Thoracic aorta (tissue), 2 donors: ENCODE data around the gene BPI. TPM values are rescaled to one million over a fixed set of nuclear protein-coding genes. Genes with fewer than 3 reads are reported as not detected.

ENCODE experiments used
- ATAC-seq: fragments of 150-250 bp; one replicate; pipeline ENCODE4 v1.8.0; 2017; ENCODE audit warnings: low read depth; ENCODE audit not compliant: insufficient number of reproducible peaks, low FRiP score
- DNase-seq: peaks from one replicate; pipeline ENCODE4 v3.0.0-alpha.2; 2020; ENCODE audit warnings: low spot score
- H3K27ac ChIP-seq, 2 donors: fragments of 200-600 bp; sonication (generic); 1 replicate in 1 of 2; 2 replicates in 1 of 2; pipeline ENCODE4 v1.5.1; 2016; ENCODE audit warnings: mild to moderate bottlenecking in 2 of 2, moderate library complexity in 2 of 2
- H3K27me3 ChIP-seq: fragments of 200-600 bp; sonication (generic); replicated peaks from 2 replicates; pipeline ENCODE4 v1.6.0; 2016; ENCODE audit warnings: mild to moderate bottlenecking; ENCODE audit not compliant: insufficient read depth
- H3K36me3 ChIP-seq: fragments of 200-600 bp; sonication (generic); one replicate; pipeline ENCODE4 v1.5.1; 2016
- H3K4me1 ChIP-seq, 2 donors: fragments of 200-600 bp; sonication (generic); 1 replicate in 1 of 2; 2 replicates in 1 of 2; pipeline versions ENCODE4 v1.5.1 to v1.6.0; 2016; ENCODE audit warnings: low read depth in 2 of 2, mild to moderate bottlenecking in 1 of 2; ENCODE audit not compliant: control insufficient read depth in 1 of 2
- H3K4me3 ChIP-seq: fragments of 200-600 bp; sonication (generic); 2 replicates; pipeline ENCODE4 v1.5.1; 2016; ENCODE audit warnings: mild to moderate bottlenecking
- H3K9me3 ChIP-seq: fragments of 200-600 bp; sonication (generic); 2 replicates; pipeline ENCODE4 v1.5.1; 2016
- total RNA-seq, 2 donors: library from RNA; depleted of rRNA; stranded (reverse); fragments of >200 nt; gene quantifications; one replicate each; pipeline versions ENCODE4 v1.1.0 to v1.2.3, GENCODE V29; 2016
- TF ChIP-seq, protein P1 (sequence below): fragments of 200-600 bp; sonication (generic); IDR thresholded peaks from one replicate; pipeline ENCODE4 v1.5.1; 2019; ENCODE audit warnings: antibody characterized with exemption

The BPI gene
- total RNA-seq, 2 donors from 2014 or later = 0.35 to 4.1 TPM

DNA sequence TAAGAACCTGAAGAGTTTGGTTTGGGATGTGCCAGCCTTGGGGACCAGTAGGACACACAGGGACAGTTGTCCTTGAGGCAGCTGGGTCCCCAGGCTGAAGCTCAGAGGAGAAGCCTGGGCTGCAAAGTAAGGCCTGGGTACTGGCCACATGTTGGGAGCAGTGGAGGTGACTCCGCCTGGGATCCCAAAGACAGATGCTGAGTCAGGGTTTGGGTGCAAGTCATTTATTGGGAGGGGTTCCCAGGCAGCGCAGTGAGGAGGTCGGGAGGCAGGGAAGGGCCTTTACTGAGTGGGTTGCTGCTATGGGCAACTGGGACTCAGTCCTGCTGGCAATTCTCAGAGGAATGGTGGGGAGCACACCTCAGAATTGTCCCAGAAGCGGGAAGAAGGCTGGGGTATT is 12.4 kb downstream of the BPI start:
- no peaks in the 10 kb centered on the region for H3K9me3 ChIP-seq
- H3K27ac ChIP-seq = no peak overlapping the region
- ATAC-seq (no peak), DNase-seq (no peak)
- no peaks in the 10 kb centered on the region for H3K4me1 ChIP-seq
- no peaks in the 10 kb centered on the region for H3K27me3 ChIP-seq
- H3K36me3 ChIP-seq = no peaks in the 10 kb centered on the region
- H3K4me3 ChIP-seq = no peak overlapping the region
- TF ChIP-seq, protein P1, sequence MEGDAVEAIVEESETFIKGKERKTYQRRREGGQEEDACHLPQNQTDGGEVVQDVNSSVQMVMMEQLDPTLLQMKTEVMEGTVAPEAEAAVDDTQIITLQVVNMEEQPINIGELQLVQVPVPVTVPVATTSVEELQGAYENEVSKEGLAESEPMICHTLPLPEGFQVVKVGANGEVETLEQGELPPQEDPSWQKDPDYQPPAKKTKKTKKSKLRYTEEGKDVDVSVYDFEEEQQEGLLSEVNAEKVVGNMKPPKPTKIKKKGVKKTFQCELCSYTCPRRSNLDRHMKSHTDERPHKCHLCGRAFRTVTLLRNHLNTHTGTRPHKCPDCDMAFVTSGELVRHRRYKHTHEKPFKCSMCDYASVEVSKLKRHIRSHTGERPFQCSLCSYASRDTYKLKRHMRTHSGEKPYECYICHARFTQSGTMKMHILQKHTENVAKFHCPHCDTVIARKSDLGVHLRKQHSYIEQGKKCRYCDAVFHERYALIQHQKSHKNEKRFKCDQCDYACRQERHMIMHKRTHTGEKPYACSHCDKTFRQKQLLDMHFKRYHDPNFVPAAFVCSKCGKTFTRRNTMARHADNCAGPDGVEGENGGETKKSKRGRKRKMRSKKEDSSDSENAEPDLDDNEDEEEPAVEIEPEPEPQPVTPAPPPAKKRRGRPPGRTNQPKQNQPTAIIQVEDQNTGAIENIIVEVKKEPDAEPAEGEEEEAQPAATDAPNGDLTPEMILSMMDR = no peak

DNA sequence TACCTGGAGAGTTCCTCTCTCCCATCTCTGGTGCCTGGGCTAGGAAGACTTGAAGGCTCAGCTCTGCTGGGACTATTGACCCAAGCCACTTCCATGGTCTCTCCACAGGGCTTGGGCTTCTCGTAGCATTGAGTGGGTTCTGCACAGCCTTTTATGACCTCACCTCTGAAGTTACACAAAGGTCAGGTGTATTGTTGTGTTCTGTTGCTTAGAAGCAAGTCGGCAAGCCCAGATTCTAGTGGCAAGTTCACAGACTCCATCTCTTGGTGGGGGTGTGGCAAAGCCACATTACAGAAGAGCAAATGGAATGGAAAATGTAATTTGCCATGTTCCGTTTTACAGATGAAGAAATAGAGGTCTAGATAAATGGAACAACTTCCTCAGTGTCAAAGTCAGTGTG is 13.5 kb downstream of the BPI start:
- ATAC-seq (no peak), DNase-seq (no peak)
- no peaks in the 10 kb centered on the region for H3K4me1 ChIP-seq
- H3K36me3 ChIP-seq = no peaks in the 10 kb centered on the region
- no peaks in the 10 kb centered on the region for H3K9me3 ChIP-seq
- TF ChIP-seq, protein P1 = no peak
- no peaks in the 10 kb centered on the region for H3K27me3 ChIP-seq
- H3K4me3 ChIP-seq = no peak overlapping the region
- H3K27ac ChIP-seq = no peak overlapping the region

DNA sequence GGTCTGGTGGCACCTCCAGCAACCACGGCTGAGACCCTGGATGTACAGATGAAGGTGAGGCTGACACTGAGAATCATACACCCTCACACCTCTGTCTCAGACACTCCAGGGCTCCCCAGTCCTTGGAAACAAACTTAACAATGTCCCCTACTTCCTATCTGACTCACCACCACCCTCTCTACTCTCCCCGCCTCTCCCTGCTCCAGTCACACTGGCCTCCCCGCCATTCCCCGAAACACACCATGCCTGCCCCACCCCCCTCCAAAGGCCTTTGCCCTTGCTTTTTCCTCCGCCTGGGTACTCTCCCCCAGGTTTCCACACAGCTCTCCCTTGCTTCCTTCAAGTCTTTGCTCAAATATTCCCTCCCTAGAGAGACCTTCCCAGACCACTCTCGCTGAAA is 16.3 kb downstream of the BPI start:
- H3K27ac ChIP-seq = no peak overlapping the region
- DNase-seq (no peak), ATAC-seq (no peak)
- no peaks in the 10 kb centered on the region for H3K36me3 ChIP-seq
- TF ChIP-seq, protein P1 = no peak
- H3K27me3 ChIP-seq = no peaks in the 10 kb centered on the region
- no peaks in the 10 kb centered on the region for H3K9me3 ChIP-seq
- no peak overlapping the region for H3K4me3 ChIP-seq
- H3K4me1 ChIP-seq = no peaks in the 10 kb centered on the region

DNA sequence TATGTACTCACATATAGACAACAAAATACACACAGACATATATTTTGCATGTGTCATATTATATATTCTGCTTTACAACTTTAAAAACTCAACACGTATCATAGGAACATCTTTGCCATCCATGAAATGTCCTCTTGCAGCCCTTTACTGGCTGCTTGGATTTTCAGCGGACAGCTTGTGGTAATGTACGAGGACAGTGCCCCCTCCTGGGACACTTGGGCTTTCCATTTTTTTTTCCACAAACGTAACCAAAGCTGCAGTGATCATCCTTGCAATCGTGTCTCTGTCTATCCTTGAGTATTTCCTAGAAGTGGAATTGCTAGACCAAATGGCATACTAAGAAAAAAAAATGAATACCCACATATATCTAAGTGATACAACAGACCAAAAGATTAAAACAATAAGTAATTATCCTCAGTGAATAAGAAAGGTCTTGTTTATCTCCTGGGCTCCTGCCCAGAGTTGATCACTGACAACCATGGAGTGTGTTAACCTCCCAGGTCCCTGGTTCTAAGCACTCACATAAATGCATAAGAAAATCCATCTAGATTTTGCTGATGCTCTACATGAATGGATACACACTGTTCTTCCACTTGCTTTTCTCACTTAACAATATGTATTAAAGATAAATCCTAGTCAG is 18.1 kb downstream of the BPI start:
- H3K27ac ChIP-seq = no peak overlapping the region
- H3K4me1 ChIP-seq = no peaks in the 10 kb centered on the region
- DNase-seq (no peak), ATAC-seq (no peak)
- no peaks in the 10 kb centered on the region for H3K27me3 ChIP-seq
- H3K36me3 ChIP-seq = no peaks in the 10 kb centered on the region
- no peaks in the 10 kb centered on the region for H3K9me3 ChIP-seq
- H3K4me3 ChIP-seq = no peak overlapping the region
- TF ChIP-seq, protein P1 = peak; percentile 73

DNA sequence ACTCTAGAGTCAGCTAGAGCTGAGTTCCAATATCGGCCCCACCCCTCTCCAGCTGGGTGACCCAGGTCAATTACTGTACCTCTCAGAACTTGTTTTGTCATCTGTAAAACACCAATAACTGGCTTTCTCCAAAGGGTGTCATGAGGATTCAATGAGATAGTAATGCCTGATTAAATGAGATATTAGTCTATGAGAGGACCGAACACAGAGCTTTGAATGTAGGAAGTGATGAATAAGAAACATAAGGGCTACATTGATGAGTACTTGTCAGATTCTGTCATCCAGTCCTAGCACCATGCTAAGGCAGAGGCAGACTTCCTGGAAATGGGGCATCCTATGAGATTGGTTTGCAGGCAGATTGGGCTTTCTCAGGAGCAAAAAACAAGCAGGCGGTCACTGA is 20.2 kb downstream of the BPI start:
- no peak for DNase-seq
- no peak for ATAC-seq
- H3K27ac ChIP-seq = no peak overlapping the region
- TF ChIP-seq, protein P1 = no peak
- H3K36me3 ChIP-seq = no peaks in the 10 kb centered on the region
- no peaks in the 10 kb centered on the region for H3K27me3 ChIP-seq
- no peak overlapping the region for H3K4me3 ChIP-seq
- no peaks in the 10 kb centered on the region for H3K9me3 ChIP-seq
- no peaks in the 10 kb centered on the region for H3K4me1 ChIP-seq
